GM15510 (cell line): Measurements from ENCODE around the gene BAK1.
A peak's percentile ranks its signal among the peaks of the same experiment; 100 is the strongest.

Source experiments
- POLR2A ChIP-seq: IDR thresholded peaks from 3 replicates; pipeline ENCODE4 v1.6.1; 2011; ENCODE audit warnings: borderline replicate concordance; ENCODE audit not compliant: insufficient read length; ENCODE audit errors: extremely low read depth

BAK1 gene

DNA sequence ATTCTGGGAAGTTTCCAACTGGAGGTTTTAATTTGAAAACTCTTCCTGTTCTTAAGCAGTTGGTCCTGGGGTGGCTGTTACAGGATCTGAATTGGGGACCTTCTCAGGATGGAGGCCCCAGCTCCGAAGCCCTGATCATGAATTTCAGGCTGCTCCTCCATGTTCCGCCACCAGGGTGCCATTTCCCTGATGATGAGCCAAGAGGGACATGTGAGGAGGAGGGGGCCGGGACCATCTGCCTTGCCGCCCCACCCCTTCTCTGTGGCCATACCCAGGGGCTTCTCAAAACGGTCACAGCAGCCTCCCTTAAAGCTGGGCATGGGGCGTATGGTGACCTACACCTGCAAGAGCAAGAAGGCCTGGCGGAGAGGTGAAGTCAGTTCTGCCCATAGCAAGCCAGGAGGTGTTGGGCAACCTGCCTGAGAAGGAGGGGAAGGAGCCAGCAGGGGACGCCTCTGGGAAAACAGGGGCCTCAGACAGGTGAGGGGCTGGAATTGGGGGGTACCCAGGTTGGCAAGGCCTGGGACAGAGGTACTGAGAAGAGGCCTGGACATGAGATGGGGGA is 3.6 kb upstream of the BAK1 start:
- TF ChIP-seq POLR2A: no peak

DNA sequence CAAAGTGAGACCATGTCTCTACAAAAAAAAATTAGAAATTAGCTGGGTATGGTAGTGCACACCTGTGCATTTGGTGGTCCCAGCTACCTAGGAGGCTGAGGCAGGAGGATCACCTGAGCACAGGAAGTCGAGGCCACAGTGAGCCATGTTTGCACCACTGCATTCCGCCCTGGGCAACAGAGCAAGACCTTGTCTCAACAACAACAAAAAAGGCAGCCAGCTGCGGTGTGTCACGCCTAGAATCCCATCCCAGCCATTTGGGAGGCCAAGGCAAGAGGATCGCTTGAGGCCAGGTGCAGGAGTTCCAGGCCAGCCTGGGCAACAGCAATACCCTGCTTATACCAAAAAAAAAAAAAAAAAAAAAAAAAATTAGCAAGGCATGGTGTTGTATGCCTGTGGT is 1.1 kb upstream of the BAK1 start:
- TF ChIP-seq POLR2A: no peak

DNA sequence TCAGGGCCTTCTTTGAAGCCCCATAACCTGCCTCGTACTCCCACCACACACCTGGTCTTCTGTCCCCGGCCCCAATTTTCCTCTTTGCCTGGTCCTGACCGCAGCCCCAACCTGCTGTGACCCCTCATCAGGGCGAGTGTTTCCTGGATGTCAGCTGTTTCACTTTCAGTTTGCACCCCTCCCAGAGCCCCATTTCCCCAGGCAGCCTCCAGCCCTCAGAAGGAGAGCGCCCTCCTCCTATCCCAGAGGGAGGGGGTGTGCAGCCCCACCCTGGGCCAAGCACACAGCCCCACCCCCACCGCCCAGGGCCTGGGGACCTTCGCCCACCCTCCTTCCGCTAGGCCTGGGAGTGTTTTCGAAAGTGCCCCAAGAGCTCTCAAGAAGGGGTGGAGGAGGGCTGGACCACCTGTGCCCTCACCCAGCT is 1.5 kb downstream of the BAK1 start:
- no peak for TF ChIP-seq POLR2A

DNA sequence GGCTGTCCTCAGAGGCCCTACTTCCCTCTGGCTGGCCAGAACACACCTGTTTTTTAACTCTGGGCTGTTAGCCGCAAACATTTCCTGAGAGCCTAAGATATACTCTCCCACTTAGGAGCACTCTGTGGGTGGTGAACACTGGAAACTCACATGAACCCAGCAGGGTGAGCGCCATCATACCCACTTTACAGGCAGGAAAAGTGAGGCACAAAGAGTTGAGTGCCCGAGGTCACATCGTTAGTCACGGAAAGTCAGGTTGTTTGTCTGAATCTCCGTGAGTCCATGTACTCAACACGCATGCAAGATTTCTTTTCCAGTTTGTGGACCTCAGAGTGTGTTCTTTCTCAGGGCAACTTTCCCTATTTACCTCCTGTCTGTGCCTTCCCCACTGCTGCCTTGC is 1.9 kb downstream of the BAK1 start:
- no peak for TF ChIP-seq POLR2A

DNA sequence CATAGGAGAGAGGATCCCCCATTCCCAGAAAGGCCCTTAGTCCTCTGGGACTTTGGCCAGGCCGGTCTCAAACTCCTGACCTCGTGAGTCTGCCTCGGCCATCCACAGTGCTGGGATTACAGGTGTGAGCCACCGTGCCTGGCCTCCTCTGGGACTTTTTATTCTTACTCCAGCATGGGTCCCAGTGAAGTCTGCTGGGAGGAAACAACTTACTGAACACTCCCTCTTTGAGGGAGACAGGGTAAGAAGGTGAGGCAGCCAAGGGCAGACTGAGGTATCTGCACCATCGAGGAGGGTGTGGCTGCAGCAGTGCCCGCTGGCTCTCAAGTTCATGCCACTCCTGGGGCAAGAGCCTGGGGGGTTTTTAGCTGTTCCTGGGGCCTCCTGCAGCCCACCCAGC is 2.4 kb downstream of the BAK1 start:
- no peak for TF ChIP-seq POLR2A

DNA sequence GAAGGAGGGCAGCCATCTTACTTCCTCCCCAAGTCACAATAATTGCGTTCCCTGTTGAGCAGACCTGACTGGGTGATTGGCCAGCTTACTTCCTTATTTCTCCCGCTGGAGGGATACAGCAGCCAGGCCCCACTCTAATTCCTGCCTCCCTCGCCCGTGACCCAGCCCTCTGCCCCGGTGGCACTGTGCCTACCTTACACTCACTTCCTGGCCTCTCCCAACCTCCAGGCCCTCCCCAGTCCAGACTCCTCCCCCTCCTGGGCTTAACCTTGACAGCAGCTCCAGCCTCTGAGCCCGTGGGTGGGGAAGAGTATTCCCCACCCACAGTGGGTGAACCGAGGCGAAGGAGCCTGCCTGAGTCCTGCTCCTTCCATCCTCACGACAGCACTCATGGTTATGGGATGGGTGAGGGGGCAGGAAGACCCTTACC is 3.0 kb downstream of the BAK1 start:
- no peak for TF ChIP-seq POLR2A

DNA sequence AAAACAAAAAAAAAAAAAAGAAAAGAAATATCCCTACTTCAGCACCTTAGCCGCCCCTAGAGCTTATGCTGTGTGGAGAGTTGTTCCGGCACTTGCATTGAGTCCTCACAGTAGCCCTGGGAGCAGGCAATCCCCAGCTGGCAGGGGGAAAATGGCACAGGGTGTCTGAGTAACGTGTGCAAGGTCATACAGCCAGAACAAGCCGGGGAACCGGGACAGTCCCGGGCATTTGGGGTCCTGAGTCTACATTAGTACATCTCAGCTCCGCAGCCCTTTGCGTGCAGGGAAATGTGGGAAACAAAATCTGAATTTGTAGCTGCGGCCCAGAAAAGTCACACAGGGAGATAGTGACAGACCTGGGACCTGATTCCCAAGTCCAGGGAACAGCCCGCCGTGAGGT is 3.4 kb downstream of the BAK1 start:
- TF ChIP-seq POLR2A: no peak

DNA sequence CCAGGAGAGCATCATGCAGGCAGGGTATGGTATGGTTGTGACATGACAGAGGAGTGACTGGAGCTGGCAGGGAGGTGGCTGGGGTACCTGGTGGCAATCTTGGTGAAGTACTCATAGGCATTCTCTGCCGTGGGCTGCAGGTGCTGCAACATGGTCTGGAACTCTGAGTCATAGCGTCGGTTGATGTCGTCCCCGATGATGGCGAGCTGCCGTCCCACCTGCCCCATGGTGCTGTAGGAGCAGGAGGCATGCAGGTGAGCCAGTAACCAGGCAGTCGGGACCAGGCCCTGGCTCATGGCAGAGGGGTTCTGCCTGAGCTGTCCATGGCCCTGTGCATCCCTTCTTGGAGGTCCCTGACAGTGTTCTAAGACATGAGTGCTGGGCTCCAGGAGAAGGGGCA is 4.9 kb downstream of the BAK1 start:
- no peak for TF ChIP-seq POLR2A

DNA sequence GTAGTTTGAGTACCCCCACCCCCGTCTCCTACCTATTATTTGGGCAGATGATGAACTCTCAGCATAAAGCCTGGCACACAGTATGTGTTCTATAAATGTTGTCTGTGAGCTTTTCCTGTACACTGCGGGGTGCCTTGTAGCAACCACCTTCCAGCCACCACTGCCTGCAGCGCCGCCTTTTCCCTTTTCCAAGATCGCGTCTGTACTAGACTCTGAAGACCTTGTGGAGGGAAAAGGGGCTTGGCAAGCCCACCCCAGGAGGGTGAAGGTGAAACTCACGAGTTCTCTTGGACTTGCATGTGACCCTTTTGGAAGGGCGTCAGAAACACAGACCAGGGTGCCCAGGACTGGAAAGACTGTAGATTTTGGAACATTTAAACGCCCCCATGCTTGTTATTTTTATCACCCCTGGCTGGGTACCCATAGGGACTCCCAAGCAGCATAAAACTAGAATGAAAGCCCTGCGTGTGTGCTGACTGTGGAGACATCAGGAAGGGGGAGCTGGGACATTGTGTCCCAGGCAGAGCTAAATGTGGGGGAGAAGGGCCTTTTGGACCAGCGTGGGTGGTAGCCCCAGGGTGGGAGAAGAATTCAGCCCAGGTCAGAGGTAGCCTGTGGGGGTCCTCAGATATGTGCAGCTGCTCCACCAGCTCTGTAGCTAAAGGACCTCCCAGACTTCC is 8.3 kb downstream of the BAK1 start:
- TF ChIP-seq POLR2A: no peak

DNA sequence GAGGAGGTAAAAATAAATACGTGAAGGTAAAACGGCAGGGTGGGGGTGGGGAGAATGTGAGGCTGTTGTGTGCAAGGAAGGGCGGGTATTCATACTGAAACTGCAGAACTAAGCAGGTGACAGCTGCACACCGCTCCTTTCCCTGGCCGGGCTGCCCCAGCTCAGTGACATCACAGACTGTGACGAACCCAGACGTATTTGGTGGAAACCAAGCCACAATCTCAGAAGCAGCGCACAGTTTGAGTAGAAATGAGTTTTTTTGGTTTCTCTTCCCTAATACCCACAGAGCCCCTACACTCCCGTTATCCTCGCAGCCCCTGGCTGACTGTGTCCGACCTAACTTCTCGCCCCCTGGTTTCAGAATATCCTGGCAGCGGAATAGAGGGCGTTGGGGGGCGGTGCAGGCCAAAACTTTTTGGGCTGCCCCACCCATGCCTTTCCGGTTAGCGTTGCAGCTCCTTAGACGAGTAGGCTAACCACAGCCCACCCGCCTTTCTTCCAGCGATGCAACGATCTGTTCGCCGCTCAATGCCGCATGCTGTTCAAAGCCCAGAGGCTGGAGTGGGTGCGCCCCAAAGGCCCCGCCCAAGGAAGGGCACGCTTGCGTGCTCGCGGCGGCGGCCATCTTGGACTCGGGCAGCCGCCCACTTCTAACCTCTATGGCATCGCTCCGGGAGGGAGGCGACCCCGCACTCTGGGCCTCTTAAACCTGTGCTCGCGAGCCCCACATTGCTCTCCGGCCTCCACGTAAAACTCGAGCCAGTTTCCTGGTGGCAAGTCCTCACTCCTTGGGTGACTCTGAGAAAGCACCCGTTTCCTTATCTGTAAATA is 9.1 kb downstream of the BAK1 start:
- TF ChIP-seq POLR2A: peak; percentile 65

DNA sequence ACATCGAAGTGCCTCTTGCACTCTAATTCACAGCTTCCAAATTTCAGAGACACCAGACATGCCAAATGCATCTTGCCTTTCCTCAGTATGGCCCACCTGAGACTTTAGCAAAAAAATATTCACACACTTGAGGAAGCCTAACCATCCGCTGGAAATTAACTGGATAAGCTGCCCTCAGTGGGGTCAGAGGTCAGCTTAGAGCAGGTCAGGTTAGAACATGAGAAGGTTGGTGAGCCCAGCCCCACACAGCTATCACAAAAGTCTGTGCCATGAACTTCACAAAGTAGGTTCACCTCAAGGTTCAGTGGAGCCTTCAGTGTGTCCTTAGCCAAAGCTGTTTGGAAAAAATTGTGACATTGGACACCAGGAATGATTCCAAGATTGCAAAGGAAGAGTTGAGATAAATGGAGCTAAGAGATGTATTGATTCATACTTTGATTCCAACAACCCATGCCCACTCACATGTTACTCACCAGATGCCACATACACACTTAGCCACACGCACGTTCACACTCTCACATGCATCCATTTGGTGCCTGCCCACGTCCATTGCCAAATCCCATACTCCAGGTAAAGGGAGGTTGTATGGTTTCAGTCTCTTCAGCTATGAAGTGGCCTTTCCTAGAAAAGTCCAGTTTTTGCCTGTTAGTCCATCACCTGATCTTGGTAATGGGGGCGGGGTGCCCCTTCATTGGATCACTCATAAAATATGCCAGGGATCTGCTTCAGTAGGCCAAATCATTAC is 11.1 kb downstream of the BAK1 start:
- TF ChIP-seq POLR2A: no peak

DNA sequence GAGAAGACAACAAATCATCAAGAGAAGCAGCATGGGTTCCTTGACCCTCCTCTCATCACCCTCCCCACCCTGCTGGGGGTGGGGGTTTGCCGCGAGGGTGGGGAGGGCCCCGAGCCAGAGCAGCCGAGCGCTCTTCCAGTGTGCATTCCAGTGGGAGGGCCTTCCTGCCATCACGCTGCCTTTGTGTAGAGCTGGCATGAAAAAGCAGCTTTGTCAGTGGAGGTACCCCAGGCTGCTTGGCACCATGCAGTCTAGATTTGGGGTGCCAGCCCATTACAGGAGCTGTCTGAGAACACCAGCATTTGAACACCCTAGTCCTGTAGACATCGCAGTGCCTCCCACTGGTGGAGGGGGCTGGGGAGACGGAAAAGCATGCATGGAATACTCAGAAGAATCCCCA is 12.2 kb downstream of the BAK1 start:
- no peak for TF ChIP-seq POLR2A

DNA sequence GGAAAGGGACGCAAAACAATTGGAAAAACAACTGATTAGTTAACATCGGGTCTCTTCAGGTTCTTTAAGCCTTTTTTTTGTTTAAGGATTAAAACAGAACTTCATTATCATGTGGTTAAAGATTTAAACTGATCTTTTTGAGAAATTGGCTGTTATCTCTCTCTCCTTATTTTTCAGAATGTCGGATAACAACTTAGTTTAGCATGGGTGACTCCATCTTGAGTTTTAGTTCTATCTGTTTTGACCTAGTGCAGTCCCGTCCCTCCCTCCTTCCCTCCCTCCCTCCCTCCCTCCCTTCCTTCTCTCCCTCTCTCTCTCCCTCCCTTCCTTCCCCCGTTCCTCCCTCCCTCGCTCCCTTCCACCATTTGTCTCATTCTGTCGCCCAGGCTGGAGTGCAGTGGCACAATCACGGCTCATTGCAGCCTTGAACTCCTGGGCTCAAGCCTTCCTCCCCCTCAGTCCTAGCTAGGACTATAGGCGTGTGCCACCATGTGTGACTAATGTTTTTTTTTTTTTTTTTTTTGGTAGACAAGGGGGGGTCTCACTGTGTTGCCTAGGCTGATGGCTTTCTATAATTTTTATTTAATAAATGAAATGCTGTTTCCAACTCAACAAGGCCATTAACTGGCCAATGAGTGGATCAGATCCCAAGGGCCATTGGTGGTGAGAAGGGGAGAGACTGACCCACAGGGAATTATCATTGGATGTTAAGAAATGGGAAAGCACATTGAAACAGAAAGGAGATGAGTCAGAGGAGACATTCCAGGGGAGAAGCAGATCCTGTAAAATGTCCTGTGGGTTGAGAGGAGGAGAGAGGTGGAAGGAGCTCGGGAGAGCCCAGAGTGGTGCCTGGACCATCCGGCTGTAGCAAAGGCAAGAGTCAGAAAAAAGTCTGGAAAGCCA is 13.6 kb downstream of the BAK1 start:
- no peak for TF ChIP-seq POLR2A

DNA sequence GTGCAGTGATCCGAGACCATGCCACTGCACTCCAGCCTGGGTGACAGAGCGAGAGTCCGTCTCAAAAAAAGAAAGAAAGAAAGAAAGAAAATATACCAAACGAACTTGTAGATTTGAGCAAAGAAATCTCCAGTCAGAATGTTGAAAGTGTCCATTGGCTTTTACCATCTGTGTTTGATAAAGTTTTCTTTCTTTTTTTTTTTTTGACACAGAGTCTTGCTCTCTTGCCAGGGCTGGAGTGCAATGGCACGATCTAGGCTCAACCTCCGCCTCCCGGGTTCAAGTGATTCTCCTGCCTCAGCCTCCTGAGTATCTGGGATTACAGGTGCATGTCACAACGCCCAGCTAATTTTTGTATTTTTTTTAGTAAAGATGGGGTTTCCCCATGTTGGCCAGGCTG is 21.3 kb downstream of the BAK1 start:
- TF ChIP-seq POLR2A: no peak
